Spleen (tissue), 11 donors: Measurements from ENCODE around the gene DCLK2. TPM values are rescaled to one million over a fixed set of nuclear protein-coding genes. Genes with fewer than 3 reads are reported as not detected.

Experiments used
- DNase-seq: peaks from one replicate; pipeline ENCODE4 v3.0.0-alpha.2; 2020
- H3K27ac ChIP-seq, 8 donors: fragments of 200-600 bp; sonication (generic) in 7 of 8; 1 replicate in 4 of 8; 2 replicates in 4 of 8; pipeline versions ENCODE4 v1.5.0 to v1.8.0; 2016 to 2021; ENCODE audit warnings: inconsistent platforms in 4 of 8, mild to moderate bottlenecking in 4 of 8, moderate library complexity in 1 of 8
- H3K27me3 ChIP-seq, 7 donors: fragments of 200-600 bp; sonication (generic) in 6 of 7; replicated peaks in 1 of 7; 1 replicate in 4 of 7; 2 replicates in 3 of 7; pipeline versions ENCODE4 v1.5.0 to v1.8.0; 2016 to 2021; ENCODE audit warnings: inconsistent platforms in 3 of 7, mild to moderate bottlenecking in 1 of 7
- H3K36me3 ChIP-seq, 6 donors: fragments of 200-600 bp; sonication (generic) in 5 of 6; 1 replicate in 4 of 6; 2 replicates in 2 of 6; pipeline versions ENCODE4 v1.5.0 to v1.8.0; 2016 to 2021; ENCODE audit warnings: inconsistent platforms in 2 of 6
- H3K4me1 ChIP-seq, 6 donors: fragments of 200-600 bp; sonication (generic) in 5 of 6; 1 replicate in 3 of 6; 2 replicates in 3 of 6; pipeline versions ENCODE4 v1.5.0 to v1.8.0; 2016 to 2021; ENCODE audit warnings: inconsistent platforms in 3 of 6
- H3K4me3 ChIP-seq, 8 donors: fragments of 200-600 bp; sonication (generic) in 7 of 8; 1 replicate in 4 of 8; 2 replicates in 4 of 8; pipeline versions ENCODE4 v1.5.0 to v1.8.0; 2016 to 2021; ENCODE audit warnings: inconsistent platforms in 4 of 8, mild to moderate bottlenecking in 4 of 8, moderate library complexity in 2 of 8
- H3K9me3 ChIP-seq, 8 donors: fragments of 200-600 bp; sonication (generic) in 7 of 8; 1 replicate in 4 of 8; 2 replicates in 4 of 8; pipeline versions ENCODE4 v1.5.0 to v1.8.0; 2016 to 2021; ENCODE audit warnings: inconsistent platforms in 4 of 8
- POLR2A ChIP-seq, 3 donors: fragments of 450-650 bp; IDR thresholded peaks; one replicate each; pipeline ENCODE4 v1.5.1; 2017; ENCODE audit warnings: antibody characterized with exemption in 3 of 3, mild to moderate bottlenecking in 1 of 3
- POLR2AphosphoS5 ChIP-seq, 3 donors: sonication (generic); formaldehyde crosslinking; IDR thresholded peaks; one replicate each; pipeline ENCODE4 v1.5.1; 2017; ENCODE audit warnings: antibody characterized with exemption in 3 of 3
- WGBS, 5 donors: extraction: QIAGEN DNeasy Blood & Tissue Kit in 3 of 5; methylation state at CpG; one replicate each; pipeline versions ENCODE4 v1.1.5 to v1.1.7; 2013 to 2018; 5-methylcytosine and 5-hydroxymethylcytosine counted together
- intact Hi-C: fragments of 100-400 bp; cut with DNase I; formaldehyde crosslinking; loops from one replicate; pipeline ENCODE4 v1.15.0; 2023; ENCODE audit warnings: low total_unique reads
- polyA plus RNA-seq, 3 donors: library from polyadenylated mRNA; stranded (reverse); fragments of 200-250 nt; gene quantifications; one replicate each; pipeline ENCODE4 v1.2.1, GENCODE V29; 2013
- small RNA-seq, 4 donors: library from RNA; depleted of rRNA; stranded (forward); fragments of <200 nt; gene quantifications; one replicate each; pipeline ENCODE3, GENCODE V24; 2016
- total RNA-seq, 7 donors: library from RNA; depleted of rRNA in 3 of 7; stranded (reverse); fragments of >200 nt in 3 of 7; fragmentation: NEBNext Ultra II Directional in 4 of 7; extraction: Animal tissue kit (Norgen Biotek cat#: 25700) in 4 of 7; gene quantifications; one replicate each; pipeline versions ENCODE4 v1.1.0 to v1.2.1, GENCODE V29; 2016 to 2021
- TF ChIP-seq, protein P1 (sequence below), 11 experiments: fragments of 200-600 bp in 7 of 11; fragments of 450-650 bp in 4 of 11; sonication (generic) in 4 of 11; IDR thresholded peaks in 8 of 11; conservative IDR thresholded peaks in 3 of 11; 1 replicate in 7 of 11; 2 replicates in 4 of 11; pipeline versions ENCODE4 v1.4.0 to v1.8.0; 2016 to 2021; ENCODE audit warnings: antibody characterized with exemption in 11 of 11, inconsistent platforms in 4 of 11, mild to moderate bottlenecking in 1 of 11
- donor health status: healthy with polysubstance abuse.
- donor health status: DM: no; HTN: no; CAD: no; lungs with moderate emphysema.
- donor health status: DM: no; HTN: no; CAD: no.
- donor health status: Bipolar disorder and iron deficiency.
- donor health status: healthy.
- donor health status: DM: no; HTN: no; CAD: no.
- donor health status: DM: yes; HTN: yes; CAD: no.

The DCLK2 gene
- total and polyA plus RNA-seq, 10 donors: 0.53 to 6.1 (median 3.9) TPM

DNA sequence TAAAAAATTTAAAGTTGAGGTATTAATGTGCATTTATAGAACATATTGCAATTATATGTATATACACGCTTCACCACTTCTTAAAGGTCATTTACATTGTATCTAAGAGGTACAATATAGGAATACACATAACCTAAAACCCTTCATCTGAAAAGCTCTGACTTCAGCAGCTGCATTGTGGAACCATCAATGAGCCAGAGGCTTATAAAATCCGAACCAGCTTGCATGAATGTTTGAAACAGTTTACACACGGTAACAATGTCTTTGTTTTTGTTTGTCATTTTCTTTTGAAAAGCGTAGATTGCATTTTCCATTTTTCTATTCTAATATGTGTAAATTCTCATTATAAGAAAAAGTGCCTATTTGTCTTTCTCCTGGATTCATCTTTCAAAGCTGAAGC lies 221.6 kb downstream of the DCLK2 start:
- intact Hi-C loops: loop anchor here (10.0 kb wide), 1 partner anchor 575 kb away; no protein-coding TSS in a partner anchor
- DNase-seq: no peak
- H3K36me3 ChIP-seq: peaks cover 0 to 3% (median 0%) of the 10 kb centered on the region in 6 donors
- TF ChIP-seq, protein P1, sequence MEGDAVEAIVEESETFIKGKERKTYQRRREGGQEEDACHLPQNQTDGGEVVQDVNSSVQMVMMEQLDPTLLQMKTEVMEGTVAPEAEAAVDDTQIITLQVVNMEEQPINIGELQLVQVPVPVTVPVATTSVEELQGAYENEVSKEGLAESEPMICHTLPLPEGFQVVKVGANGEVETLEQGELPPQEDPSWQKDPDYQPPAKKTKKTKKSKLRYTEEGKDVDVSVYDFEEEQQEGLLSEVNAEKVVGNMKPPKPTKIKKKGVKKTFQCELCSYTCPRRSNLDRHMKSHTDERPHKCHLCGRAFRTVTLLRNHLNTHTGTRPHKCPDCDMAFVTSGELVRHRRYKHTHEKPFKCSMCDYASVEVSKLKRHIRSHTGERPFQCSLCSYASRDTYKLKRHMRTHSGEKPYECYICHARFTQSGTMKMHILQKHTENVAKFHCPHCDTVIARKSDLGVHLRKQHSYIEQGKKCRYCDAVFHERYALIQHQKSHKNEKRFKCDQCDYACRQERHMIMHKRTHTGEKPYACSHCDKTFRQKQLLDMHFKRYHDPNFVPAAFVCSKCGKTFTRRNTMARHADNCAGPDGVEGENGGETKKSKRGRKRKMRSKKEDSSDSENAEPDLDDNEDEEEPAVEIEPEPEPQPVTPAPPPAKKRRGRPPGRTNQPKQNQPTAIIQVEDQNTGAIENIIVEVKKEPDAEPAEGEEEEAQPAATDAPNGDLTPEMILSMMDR (IDR thresholded peaks at IDR 0.05 in 8 of 11, conservative IDR thresholded peaks at IDR 0.05 in 3 of 11): no peak
- TF ChIP-seq POLR2A (IDR thresholded peaks at IDR 0.05) (no peak), POLR2AphosphoS5 (IDR thresholded peaks at IDR 0.05) (no peak)
- H3K4me1 ChIP-seq: no peaks in the 10 kb centered on the region
- H3K9me3 ChIP-seq: no peaks in the 10 kb centered on the region
- no peak overlapping the region for H3K27ac ChIP-seq
- 94 to 97% (median 96%) methylated on average over 4 of the region's 4 CpGs for WGBS, 5 donors
- no peaks in the 10 kb centered on the region for H3K27me3 ChIP-seq
- H3K4me3 ChIP-seq: no peak overlapping the region

DNA sequence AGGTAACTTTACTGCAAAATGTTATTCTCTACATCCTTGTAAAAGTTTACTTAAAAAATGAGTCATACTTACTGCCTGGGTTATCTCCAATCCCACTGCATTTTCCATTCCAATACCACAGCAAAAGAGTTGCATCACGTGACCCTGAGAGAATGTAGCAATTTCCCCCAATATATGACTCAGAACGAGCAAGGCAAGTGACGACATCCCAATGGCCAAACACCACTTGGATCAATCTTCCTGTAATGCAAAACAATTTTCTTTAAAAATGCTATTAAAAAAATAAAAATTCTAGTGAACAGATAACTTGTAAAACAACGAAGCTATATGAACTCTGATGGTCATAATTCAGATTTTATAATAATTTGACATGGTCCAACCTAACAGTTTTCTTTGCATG lies 224.3 kb downstream of the DCLK2 start:
- intact Hi-C loops: no loop called here
- 48 to 79% (median 63%) methylated on average over 4 of the region's 4 CpGs for WGBS, 5 donors
- DNase-seq: no peak
- H3K27me3 ChIP-seq: no peaks in the 10 kb centered on the region
- peaks cover 0 to 10% (median 0%) of the 10 kb centered on the region in 6 donors for H3K36me3 ChIP-seq
- no peak overlapping the region for H3K27ac ChIP-seq
- H3K4me1 ChIP-seq: no peaks in the 10 kb centered on the region
- no peaks in the 10 kb centered on the region for H3K9me3 ChIP-seq
- no peak for TF ChIP-seq POLR2A (IDR thresholded peaks at IDR 0.05)
- no peak for TF ChIP-seq POLR2AphosphoS5 (IDR thresholded peaks at IDR 0.05)
- TF ChIP-seq, protein P1 (IDR thresholded peaks at IDR 0.05 in 8 of 11, conservative IDR thresholded peaks at IDR 0.05 in 3 of 11): no peak
- no peak overlapping the region for H3K4me3 ChIP-seq

DNA sequence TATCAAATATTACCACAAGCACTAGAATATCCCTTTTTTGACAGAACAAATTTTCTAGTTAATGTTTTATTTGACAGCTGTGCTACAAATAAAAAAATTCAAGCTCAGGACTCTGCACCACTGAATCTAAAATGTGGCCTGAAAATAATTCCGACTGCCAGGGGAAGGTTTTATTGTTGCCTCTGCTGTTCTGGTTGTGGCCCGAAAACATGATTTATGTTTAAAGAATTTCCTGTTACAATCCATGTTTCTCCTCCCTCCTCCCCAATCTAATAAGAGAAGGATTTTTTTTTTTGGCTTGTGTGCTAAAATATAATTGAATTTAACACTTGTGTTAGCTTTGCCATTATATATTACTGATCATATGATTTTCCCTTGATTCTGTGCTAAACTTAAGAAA lies 227.8 kb downstream of the DCLK2 start:
- Histone ChIP-seq H3K9me3 (no peaks in the 10 kb centered on the region), H3K36me3 (peaks cover 0 to 43% (median 6%) of the 10 kb centered on the region in 6 donors), H3K27me3 (no peaks in the 10 kb centered on the region), H3K4me3 (no peak overlapping the region), H3K27ac (no peak overlapping the region), H3K4me1 (no peaks in the 10 kb centered on the region)
- DNase-seq: no peak
- TF ChIP-seq POLR2A (IDR thresholded peaks at IDR 0.05): no peak
- no peak for TF ChIP-seq POLR2AphosphoS5 (IDR thresholded peaks at IDR 0.05)
- TF ChIP-seq, protein P1 (IDR thresholded peaks at IDR 0.05 in 8 of 11, conservative IDR thresholded peaks at IDR 0.05 in 3 of 11): no peak
- intact Hi-C loops: no loop called here
- 48 to 62% (median 52%) methylated on average over 2 of the region's 2 CpGs for WGBS, 5 donors

DNA sequence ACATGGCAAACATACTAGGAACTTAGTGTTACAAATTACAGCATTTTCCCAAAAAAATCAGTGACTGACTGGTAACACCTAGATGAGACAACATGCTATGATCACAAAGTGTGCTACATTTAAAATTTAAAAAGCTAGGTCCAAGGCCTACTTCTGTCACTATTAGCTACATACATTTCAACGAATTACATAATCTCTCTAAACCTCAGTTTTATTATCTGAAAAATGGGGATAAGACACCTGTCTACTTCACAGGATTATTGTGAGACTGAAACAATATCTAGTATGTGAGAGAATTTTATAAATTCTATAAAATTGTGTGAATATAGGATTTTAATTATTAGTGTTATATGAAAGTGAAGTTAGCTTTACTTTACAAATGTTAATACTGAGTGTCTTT lies 228.5 kb downstream of the DCLK2 start:
- Histone ChIP-seq H3K27ac (no peak overlapping the region), H3K36me3 (peaks cover 0 to 48% (median 6%) of the 10 kb centered on the region in 6 donors), H3K27me3 (no peaks in the 10 kb centered on the region), H3K4me1 (no peaks in the 10 kb centered on the region), H3K9me3 (no peaks in the 10 kb centered on the region), H3K4me3 (no peak overlapping the region)
- no peak for TF ChIP-seq POLR2A (IDR thresholded peaks at IDR 0.05)
- TF ChIP-seq, protein P1 (IDR thresholded peaks at IDR 0.05 in 8 of 11, conservative IDR thresholded peaks at IDR 0.05 in 3 of 11): no peak
- DNase-seq: no peak
- 90 to 100% (median 94%) methylated on average over 1 of the region's 1 CpG for WGBS, 5 donors
- intact Hi-C loops: no loop called here

Small RNA genes within 50 kb of the gene (small RNA-seq; reads per million reads assigned to genes)
- 0 reads per million in 4 donors for gene RNU7-194P
